HEK293 (cell line): Measurements from ENCODE around the gene TLCD4.
A peak's percentile ranks its signal among the peaks of the same experiment; 100 is the strongest.

ENCODE experiments used
- FEZF1 ChIP-seq: fragments of 450-650 bp; formaldehyde crosslinking; IDR thresholded peaks from 2 replicates; pipeline ENCODE4 v1.5.1; 2016; ENCODE audit warnings: missing biosample characterization, missing genetic modification characterization
- GLI4 ChIP-seq: fragments of 450-650 bp; formaldehyde crosslinking; IDR thresholded peaks from 2 replicates; pipeline ENCODE4 v1.5.1; 2016; ENCODE audit warnings: missing biosample characterization, missing genetic modification characterization
- IKZF3 ChIP-seq: fragments of 450-650 bp; IDR thresholded peaks from 2 replicates; pipeline ENCODE4 v1.5.0; 2018; ENCODE audit warnings: missing biosample characterization, mild to moderate bottlenecking, missing genetic modification characterization, moderate library complexity
- KLF9 ChIP-seq: fragments of 450-650 bp; formaldehyde crosslinking; IDR thresholded peaks from 2 replicates; pipeline ENCODE4 v1.5.1; 2016; ENCODE audit warnings: missing biosample characterization, missing genetic modification characterization, low read depth
- MZF1 ChIP-seq: fragments of 450-650 bp; formaldehyde crosslinking; IDR thresholded peaks from 2 replicates; pipeline ENCODE4 v1.5.1; 2017; ENCODE audit warnings: missing biosample characterization, missing genetic modification characterization, borderline replicate concordance
- OVOL3 ChIP-seq: fragments of 450-650 bp; formaldehyde crosslinking; IDR thresholded peaks from 2 replicates; pipeline ENCODE4 v1.5.1; 2016; ENCODE audit warnings: missing biosample characterization, missing genetic modification characterization
- WT1 ChIP-seq: fragments of 450-650 bp; formaldehyde crosslinking; IDR thresholded peaks from 2 replicates; pipeline ENCODE4 v1.5.1; 2016; ENCODE audit warnings: missing biosample characterization, missing genetic modification characterization
- ZBTB44 ChIP-seq: fragments of 450-650 bp; IDR thresholded peaks from 2 replicates; pipeline ENCODE4 v1.5.1; 2018; ENCODE audit warnings: missing biosample characterization, mild to moderate bottlenecking, missing genetic modification characterization
- ZBTB48 ChIP-seq: fragments of 450-650 bp; formaldehyde crosslinking; IDR thresholded peaks from 2 replicates; pipeline ENCODE4 v1.5.1; 2016; ENCODE audit warnings: missing biosample characterization, missing genetic modification characterization
- ZBTB49 ChIP-seq: fragments of 450-650 bp; formaldehyde crosslinking; IDR thresholded peaks from 2 replicates; pipeline ENCODE4 v1.5.1; 2016; ENCODE audit warnings: missing biosample characterization, missing genetic modification characterization, low read depth
- ZBTB8A ChIP-seq: fragments of 450-650 bp; formaldehyde crosslinking; IDR thresholded peaks from 2 replicates; pipeline ENCODE4 v1.5.1; 2016; ENCODE audit warnings: missing biosample characterization, missing genetic modification characterization
- ZFP3 ChIP-seq: fragments of 450-650 bp; formaldehyde crosslinking; IDR thresholded peaks from 2 replicates; pipeline ENCODE4 v1.5.1; 2016; ENCODE audit warnings: low read depth, missing biosample characterization, missing genetic modification characterization
- ZFP69B ChIP-seq: fragments of 450-650 bp; formaldehyde crosslinking; IDR thresholded peaks from 2 replicates; pipeline ENCODE4 v1.5.1; 2016; ENCODE audit warnings: missing biosample characterization, missing genetic modification characterization
- ZNF10 ChIP-seq: fragments of 450-650 bp; formaldehyde crosslinking; IDR thresholded peaks from 2 replicates; pipeline ENCODE4 v1.5.1; 2017; ENCODE audit warnings: missing biosample characterization, missing genetic modification characterization
- ZNF148 ChIP-seq: fragments of 450-650 bp; formaldehyde crosslinking; IDR thresholded peaks from 2 replicates; pipeline ENCODE4 v1.5.0; 2017; ENCODE audit warnings: missing biosample characterization, missing genetic modification characterization, borderline replicate concordance
- ZNF16 ChIP-seq: fragments of 450-650 bp; formaldehyde crosslinking; IDR thresholded peaks from 2 replicates; pipeline ENCODE4 v1.5.1; 2016; ENCODE audit warnings: low read depth, missing biosample characterization, missing genetic modification characterization
- ZNF221 ChIP-seq: fragments of 450-650 bp; formaldehyde crosslinking; IDR thresholded peaks from 2 replicates; pipeline ENCODE4 v1.5.1; 2017; ENCODE audit warnings: missing biosample characterization, missing genetic modification characterization, borderline replicate concordance
- ZNF311 ChIP-seq: fragments of 450-650 bp; formaldehyde crosslinking; IDR thresholded peaks from 2 replicates; pipeline ENCODE4 v1.5.1; 2017; ENCODE audit warnings: missing biosample characterization, missing genetic modification characterization, borderline replicate concordance
- ZNF350 ChIP-seq: fragments of 450-650 bp; formaldehyde crosslinking; IDR thresholded peaks from 2 replicates; pipeline ENCODE4 v1.5.0; 2017; ENCODE audit warnings: missing biosample characterization, mild to moderate bottlenecking, missing genetic modification characterization
- ZNF394 ChIP-seq: fragments of 450-650 bp; formaldehyde crosslinking; IDR thresholded peaks from 2 replicates; pipeline ENCODE4 v1.5.1; 2016; ENCODE audit warnings: missing biosample characterization, missing genetic modification characterization, mild to moderate bottlenecking, moderate library complexity, borderline replicate concordance
- ZNF473 ChIP-seq: fragments of 450-650 bp; formaldehyde crosslinking; IDR thresholded peaks from 2 replicates; pipeline ENCODE4 v1.5.1; 2017; ENCODE audit warnings: missing biosample characterization, missing genetic modification characterization
- ZNF48 ChIP-seq: fragments of 450-650 bp; formaldehyde crosslinking; IDR thresholded peaks from 2 replicates; pipeline ENCODE4 v1.5.1; 2016; ENCODE audit warnings: missing biosample characterization, missing genetic modification characterization
- ZNF560 ChIP-seq: fragments of 450-650 bp; formaldehyde crosslinking; IDR thresholded peaks from 2 replicates; pipeline ENCODE4 v1.5.1; 2017; ENCODE audit warnings: missing biosample characterization, missing genetic modification characterization, borderline replicate concordance
- ZNF580 ChIP-seq: fragments of 450-650 bp; formaldehyde crosslinking; IDR thresholded peaks from 2 replicates; pipeline ENCODE4 v1.5.1; 2016; ENCODE audit warnings: missing biosample characterization, missing genetic modification characterization
- ZNF596 ChIP-seq: fragments of 450-650 bp; IDR thresholded peaks from 2 replicates; pipeline ENCODE4 v1.5.0; 2018; ENCODE audit warnings: missing biosample characterization, mild to moderate bottlenecking, missing genetic modification characterization, moderate library complexity
- ZNF629 ChIP-seq: fragments of 450-650 bp; formaldehyde crosslinking; IDR thresholded peaks from 2 replicates; pipeline ENCODE4 v1.5.1; 2017; ENCODE audit warnings: missing biosample characterization, missing genetic modification characterization
- ZNF692 ChIP-seq: fragments of 450-650 bp; formaldehyde crosslinking; IDR thresholded peaks from 2 replicates; pipeline ENCODE4 v1.5.1; 2016; ENCODE audit warnings: missing biosample characterization, missing genetic modification characterization
- ZNF707 ChIP-seq: fragments of 450-650 bp; formaldehyde crosslinking; IDR thresholded peaks from 2 replicates; pipeline ENCODE4 v1.5.1; 2016; ENCODE audit warnings: missing biosample characterization, missing genetic modification characterization
- ZNF837 ChIP-seq: fragments of 450-650 bp; formaldehyde crosslinking; IDR thresholded peaks from 2 replicates; pipeline ENCODE4 v1.5.1; 2016; ENCODE audit warnings: missing biosample characterization, missing genetic modification characterization
- ZNF843 ChIP-seq: fragments of 450-650 bp; formaldehyde crosslinking; IDR thresholded peaks from 2 replicates; pipeline ENCODE4 v1.5.1; 2016; ENCODE audit warnings: missing biosample characterization, missing genetic modification characterization
- ZSCAN23 ChIP-seq: fragments of 450-650 bp; formaldehyde crosslinking; IDR thresholded peaks from 2 replicates; pipeline ENCODE4 v1.5.1; 2016; ENCODE audit warnings: missing biosample characterization, missing genetic modification characterization

Gene TLCD4

GRCh38 chr1:95072532-95073419, 44.4 kb upstream of the TLCD4 start, which contains the start of gene ALG14 (continued):
- TF ChIP-seq ZNF837 (tag by site-specific recombination) = no peak
- TF ChIP-seq WT1 (tag by site-specific recombination) = no peak
- TF ChIP-seq ZNF221 (tag by site-specific recombination) = no peak
- no peak for TF ChIP-seq ZNF560 (tag by site-specific recombination)
- no peak for TF ChIP-seq ZNF311 (tag by site-specific recombination)
- TF ChIP-seq KLF9 (tag by site-specific recombination) = peak; percentile 57
- TF ChIP-seq ZBTB44 (tag by site-specific recombination) = 0 out of 2 replicates have a peak, but pooled peaks have one; percentile 3
- TF ChIP-seq ZBTB8A (tag by site-specific recombination) = peak; percentile 32; the same call in 1 of the 2 replicates
- TF ChIP-seq ZNF48 (tag by site-specific recombination) = no peak
- TF ChIP-seq ZNF580 (tag by site-specific recombination) = 0 out of 2 replicates have a peak, but pooled peaks have one; percentile 58
- peak; percentile 67 for TF ChIP-seq ZNF629 (tag by site-specific recombination)
- TF ChIP-seq ZNF394 (tag by site-specific recombination) = peak; percentile 98
- no peak for TF ChIP-seq ZNF148 (tag by site-specific recombination)
- no peak for TF ChIP-seq IKZF3 (tag by site-specific recombination)
- TF ChIP-seq OVOL3 = no peak
- TF ChIP-seq ZNF16 = no peak
- peak; percentile 78 for TF ChIP-seq ZNF692
- TF ChIP-seq ZFP69B (tag by site-specific recombination) = peak; percentile 61; the same call in 1 of the 2 replicates
- TF ChIP-seq ZNF10 (tag by site-specific recombination) = peak; percentile 33; the same call in 1 of the 2 replicates
- TF ChIP-seq ZNF707 (tag by site-specific recombination) = no peak
- no peak for TF ChIP-seq ZNF350 (tag by site-specific recombination)
- no peak for TF ChIP-seq ZNF596 (tag by site-specific recombination)
- no peak for TF ChIP-seq ZFP3
- TF ChIP-seq GLI4 (tag by site-specific recombination) = no peak
- TF ChIP-seq ZSCAN23 (tag by site-specific recombination) = no peak
- no peak for TF ChIP-seq ZBTB49 (tag by site-specific recombination)
- TF ChIP-seq MZF1 = no peak
- no peak for TF ChIP-seq ZNF473 (tag by site-specific recombination)
- peak; percentile 59; the same call in 1 of the 2 replicates for TF ChIP-seq ZNF843
- no peak; the same call in 1 of the 2 replicates for TF ChIP-seq ZBTB48 (tag by site-specific recombination)
- no peak for TF ChIP-seq FEZF1
